HG02759 (cell line): ENCODE results near the gene TCEA2.

Source experiments
- ATAC-seq: cut with Tn5 transposase; IDR thresholded peaks from one replicate; pipeline ENCODE4 v1.9.1; 2021; ENCODE audit warnings: mild to moderate bottlenecking, moderate library complexity; ENCODE audit not compliant: unreplicated experiment

TCEA2 gene

DNA sequence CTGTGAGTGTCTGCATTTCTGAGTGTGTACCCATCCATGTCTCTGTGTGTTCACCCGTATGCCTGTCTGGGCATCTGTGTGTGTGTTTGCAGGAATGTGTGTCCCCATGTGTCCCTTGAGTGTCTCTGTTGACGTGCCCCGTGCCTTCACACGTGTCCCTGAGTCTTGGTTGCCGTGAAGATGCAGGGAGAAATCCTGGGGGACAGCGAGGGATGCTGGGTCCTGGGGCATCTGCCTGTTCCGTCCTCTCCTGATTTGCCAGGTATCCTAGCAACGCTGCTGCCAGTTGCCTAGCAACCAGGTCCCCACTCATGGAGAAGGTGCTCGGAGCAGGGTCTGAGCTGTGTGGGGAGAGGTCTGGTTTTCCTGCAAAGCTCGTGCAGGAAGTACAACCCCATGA lies 27.2 kb downstream of the TCEA2 start:
- no peak for ATAC-seq

GRCh38 chr20:64091340-64091739 lies 28.3 kb downstream of the TCEA2 start:
- no peak for ATAC-seq

DNA sequence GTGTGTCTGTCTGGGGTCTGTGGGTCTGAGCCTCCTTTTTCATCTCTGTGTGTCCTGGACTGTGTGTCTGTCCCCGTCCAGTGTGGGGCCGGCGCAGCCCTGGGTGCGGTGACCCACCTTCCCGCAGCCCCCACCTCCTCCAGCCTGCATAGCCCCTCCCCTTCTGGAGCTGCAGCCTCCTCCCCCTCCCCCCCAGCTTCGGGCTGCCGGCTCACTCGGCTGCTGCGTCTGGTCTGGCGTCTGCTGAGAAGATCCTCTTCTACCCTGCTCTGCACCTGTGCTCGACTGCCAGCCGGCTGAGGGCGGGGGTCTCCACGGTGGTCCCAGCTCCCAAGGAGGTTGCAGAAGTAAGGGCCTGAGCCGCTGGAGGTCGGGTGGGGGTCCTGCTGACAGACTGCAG lies 28.8 kb downstream of the TCEA2 start:
- no peak for ATAC-seq

GRCh38 chr20:64092258-64093012 lies 29.4 kb downstream of the TCEA2 start:
- no peak for ATAC-seq

DNA sequence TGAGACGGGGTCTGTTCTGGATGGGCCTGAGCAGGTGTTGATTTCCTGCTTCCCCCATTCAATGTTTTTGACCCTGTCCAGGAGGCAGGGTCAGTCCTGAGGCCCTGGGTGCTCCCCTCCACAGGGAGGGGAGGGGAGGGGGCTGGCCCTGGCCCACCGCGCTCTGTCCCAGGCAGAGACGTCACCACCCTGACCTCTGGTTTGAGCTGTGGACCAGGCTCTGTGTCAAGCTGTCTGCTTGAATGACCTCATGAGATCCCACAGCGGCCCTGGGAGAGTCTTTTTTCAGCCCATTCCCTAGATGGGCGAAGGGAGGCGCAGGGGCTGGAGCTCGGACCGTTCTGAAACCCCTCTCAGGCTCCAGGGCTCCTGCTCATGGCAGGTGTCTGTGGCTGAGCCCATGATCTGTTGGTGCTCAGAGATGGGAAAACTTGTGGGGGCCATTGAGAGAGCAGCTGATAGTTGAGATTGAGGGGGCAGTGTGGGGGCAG lies 30.1 kb downstream of the TCEA2 start:
- no peak for ATAC-seq

- ATAC-seq, result no peak
These were observed 32.5 kb downstream of the TCEA2 start for GRCh38 chr20:64095455-64095854.

GRCh38 chr20:64095927-64096326 lies 32.9 kb downstream of the TCEA2 start:
- no peak for ATAC-seq

DNA sequence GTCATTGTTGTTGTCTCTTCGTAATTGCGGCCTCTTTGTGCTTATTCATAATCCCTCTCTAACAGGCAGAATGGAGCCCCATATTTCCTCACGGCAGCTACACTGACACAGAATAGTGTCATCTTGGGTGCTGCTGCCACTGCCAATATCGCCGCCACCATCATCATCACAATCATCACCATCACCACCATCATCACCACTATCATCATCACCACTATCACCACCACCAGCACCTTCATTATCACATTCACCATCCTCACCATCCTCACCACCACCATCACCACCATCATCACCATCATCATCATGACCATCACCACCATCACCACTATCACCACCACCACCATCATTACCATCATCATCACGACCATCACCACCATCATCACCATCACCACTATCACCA lies 33.5 kb downstream of the TCEA2 start:
- no peak for ATAC-seq

GRCh38 chr20:64098471-64099013 lies 35.5 kb downstream of the TCEA2 start:
- no peak for ATAC-seq

DNA sequence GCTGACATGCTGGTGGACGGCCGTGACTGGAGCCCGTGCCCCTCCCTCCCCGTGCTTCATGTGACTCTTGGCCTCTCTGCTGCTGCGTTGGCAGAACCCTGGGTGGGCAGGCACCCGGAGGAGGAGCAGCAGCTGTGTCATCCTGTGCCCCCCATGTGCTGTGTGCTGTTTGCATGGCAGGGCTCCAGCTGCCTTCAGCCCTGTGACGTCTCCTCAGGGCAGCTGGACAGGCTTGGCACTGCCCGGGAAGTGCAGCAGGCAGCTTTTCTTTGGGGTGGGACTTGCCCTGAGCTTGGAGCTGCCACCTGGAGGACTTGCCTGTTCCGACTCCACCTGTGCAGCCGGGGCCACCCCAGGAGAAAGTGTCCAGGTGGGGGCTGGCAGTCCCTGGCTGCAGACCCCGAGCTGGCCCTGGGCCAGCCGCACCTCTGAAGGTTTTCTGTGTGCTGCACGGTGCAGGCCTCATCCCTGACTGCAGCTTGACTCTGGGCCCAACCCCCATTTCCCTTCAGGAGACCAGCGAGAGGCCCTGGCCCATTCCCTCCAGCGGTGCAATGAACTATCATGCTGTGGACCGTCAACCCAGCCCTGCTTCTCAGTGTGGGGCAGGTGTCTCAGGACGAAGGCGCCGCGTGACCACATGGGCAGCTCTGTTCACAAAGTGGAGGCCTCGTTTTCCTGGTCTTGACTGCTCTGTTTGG lies 36.2 kb downstream of the TCEA2 start:
- no peak for ATAC-seq

DNA sequence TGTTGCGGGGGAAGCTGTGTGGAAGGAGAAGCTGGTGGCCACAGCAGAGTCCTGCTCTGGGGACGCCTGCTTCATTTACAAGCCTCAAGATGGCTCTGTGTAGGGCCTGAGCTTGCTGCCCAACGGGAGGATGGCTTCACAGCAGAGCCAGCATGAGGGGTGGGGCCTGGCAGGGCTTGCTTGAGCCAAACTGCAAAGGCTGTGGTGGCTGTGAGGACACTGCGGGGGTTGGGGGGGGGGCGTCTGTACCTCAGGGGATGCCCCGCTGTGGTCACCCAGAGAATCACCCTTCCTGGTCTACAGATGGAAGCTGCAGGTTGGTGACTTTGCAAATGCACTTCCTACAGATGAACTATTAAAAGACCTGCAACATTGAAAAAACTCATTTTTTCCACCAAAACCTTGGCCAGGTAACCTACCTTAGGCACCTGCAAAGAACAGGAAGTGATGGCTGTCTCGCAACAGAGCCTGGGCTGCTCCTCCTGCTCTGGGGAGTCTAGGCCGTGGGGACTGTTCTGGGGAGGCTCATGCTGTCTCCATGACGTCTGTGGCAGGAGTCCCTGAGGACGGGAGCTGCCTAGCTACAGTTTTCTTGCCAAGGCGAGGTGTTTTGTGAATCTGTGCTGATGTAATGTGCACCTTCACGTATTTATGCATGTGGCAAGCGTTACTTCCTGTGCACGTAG lies 37.0 kb downstream of the TCEA2 start:
- ATAC-seq, result no peak

DNA sequence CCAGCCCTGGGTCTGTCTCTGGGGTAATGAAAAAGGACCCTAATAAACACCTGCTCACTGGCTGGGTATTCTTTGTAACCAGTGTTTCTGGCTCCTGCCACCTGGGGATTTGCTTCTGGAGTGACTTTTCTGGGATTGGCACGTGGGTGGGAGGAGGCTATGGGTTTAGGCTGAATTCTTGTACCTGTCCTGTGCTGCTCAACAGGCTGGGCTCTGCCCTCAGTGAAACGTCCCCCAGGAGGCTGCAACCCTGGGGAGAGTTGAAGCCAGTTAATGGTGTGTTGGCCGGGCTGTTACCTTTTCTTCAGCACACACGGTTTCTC lies 37.5 kb downstream of the TCEA2 start:
- ATAC-seq, result no peak

- ATAC-seq, result no peak
These were observed 38.1 kb downstream of the TCEA2 start for GRCh38 chr20:64100946-64101688.

DNA sequence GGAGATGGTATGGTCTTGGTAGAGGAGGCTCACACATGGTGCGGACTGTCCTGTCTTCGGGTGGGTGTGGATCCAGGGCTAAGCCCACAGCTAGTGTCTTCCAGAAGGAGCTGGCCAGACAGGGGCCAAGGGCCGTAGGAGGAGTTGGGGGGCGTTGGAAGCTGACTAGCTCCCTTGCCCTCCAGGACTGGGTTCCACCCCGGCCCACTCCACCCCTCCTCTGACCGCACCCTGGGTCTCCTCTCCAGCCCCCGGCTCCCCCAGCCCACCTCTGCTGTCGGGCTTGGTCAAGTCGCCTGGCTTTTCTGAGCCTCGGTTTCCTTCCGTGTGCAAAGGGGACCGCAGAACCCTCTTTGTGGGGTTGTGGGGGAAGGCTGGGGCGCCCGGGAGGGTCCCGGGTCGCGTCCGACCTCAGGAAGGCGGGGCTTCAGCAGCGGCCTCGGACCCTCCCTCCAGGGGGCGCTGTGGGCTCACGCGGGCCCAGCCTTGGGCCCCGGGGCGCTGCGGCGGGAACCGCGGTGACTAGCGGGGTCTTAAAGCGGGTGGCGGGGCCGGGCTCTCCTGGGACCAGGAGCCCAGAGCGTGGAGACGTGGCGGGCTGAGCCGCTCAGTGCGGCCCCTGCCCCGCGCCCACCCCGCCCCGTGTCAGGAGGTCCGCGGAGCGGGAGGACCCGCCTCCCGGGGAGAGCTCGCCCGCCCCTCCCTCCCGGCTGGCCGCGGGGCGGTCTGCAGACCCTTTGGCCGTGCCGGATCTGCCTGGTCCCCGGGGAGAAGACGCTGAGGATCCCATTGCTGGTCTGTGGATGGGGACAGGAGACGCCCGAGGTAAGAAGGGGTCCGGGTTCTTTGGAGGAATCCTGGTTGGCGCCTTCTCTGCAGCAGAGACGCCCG lies 39.0 kb downstream of the TCEA2 start:
- no peak for ATAC-seq

DNA sequence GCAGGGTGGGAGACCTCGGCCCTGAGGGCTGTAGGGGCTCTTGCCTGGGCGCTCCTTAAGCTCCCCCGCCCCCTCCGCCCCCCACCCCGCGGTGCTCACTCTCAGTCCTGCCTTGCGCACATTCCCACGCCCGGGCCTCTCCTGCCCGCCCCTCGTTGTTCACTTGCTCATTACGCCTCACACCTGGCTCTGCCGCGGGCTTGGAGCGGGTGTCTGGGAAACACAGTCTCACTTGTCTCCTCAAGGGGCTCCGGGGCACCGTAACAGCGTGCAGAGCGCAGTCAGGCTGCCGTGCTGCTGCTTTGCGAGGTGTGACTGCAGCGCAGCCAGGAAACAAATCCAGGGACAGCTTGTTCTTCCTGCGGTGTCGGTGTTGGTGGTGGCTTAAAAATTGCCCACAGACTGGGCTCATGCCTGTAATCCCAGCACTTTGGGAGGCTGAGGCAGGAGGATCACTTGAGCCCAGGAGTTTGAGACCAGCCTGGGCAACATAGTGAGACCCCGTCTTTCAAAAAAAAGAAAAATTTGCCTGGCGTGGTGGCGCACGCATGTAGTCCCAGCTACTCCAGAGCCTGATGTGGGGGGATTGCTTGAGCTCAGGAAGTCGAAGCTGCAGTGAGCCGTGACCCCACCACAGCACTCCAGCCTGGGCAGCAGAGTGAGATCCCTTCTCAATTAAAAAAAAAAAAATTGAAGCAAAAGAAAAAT lies 39.8 kb downstream of the TCEA2 start:
- no peak for ATAC-seq

GRCh38 chr20:64103871-64104666 lies 41.1 kb downstream of the TCEA2 start:
- no peak for ATAC-seq

- no peak for ATAC-seq
These were observed 41.9 kb downstream of the TCEA2 start for GRCh38 chr20:64104667-64105451.
